RWPE2 (cell line): ENCODE measurements around the gene F2RL1.
"Not testable (repeated sequence)": the region's sequence is repeated elsewhere in the genome, so short reads cannot be mapped to it uniquely, and the experiment has no call there.

Experiments used
- ATAC-seq: fragments of 200-7000 bp; cut with Tn5 transposase; 3 replicates; pipeline ENCODE4 v1.9.1; 2021; ENCODE audit warnings: low read depth
- DNase-seq: peaks from one replicate; pipeline ENCODE4 v3.0.0-alpha.2; 2020; ENCODE audit warnings: low spot score
- H3K27ac ChIP-seq: fragments of 450-650 bp; 2 replicates; pipeline ENCODE4 v1.5.1; 2017; ENCODE audit warnings: mild to moderate bottlenecking; ENCODE audit not compliant: poor library complexity, severe bottlenecking
- H3K27me3 ChIP-seq: fragments of 250-450 bp; sonication (Bioruptor Pico); 2 replicates; pipeline ENCODE4 v1.5.1; 2021; ENCODE audit warnings: mild to moderate bottlenecking, moderate library complexity; ENCODE audit not compliant: insufficient read depth, poor library complexity, severe bottlenecking
- H3K36me3 ChIP-seq: fragments of 250-450 bp; sonication (Bioruptor Pico); 2 replicates; pipeline ENCODE4 v1.5.1; 2020; ENCODE audit warnings: low read depth, mild to moderate bottlenecking, moderate library complexity
- H3K4me1 ChIP-seq: fragments of 250-450 bp; sonication (Bioruptor Pico); 2 replicates; pipeline ENCODE4 v1.5.1; 2021; ENCODE audit warnings: mild to moderate bottlenecking, moderate library complexity; ENCODE audit not compliant: insufficient read depth, poor library complexity, severe bottlenecking
- H3K4me3 ChIP-seq: fragments of 250-450 bp; sonication (Bioruptor Pico); 2 replicates; pipeline ENCODE4 v1.5.1; 2021; ENCODE audit warnings: mild to moderate bottlenecking, moderate library complexity; ENCODE audit not compliant: severe bottlenecking
- H3K9me3 ChIP-seq: fragments of 250-450 bp; sonication (Bioruptor Pico); 2 replicates; pipeline ENCODE4 v1.5.1; 2021; ENCODE audit warnings: mild to moderate bottlenecking, moderate library complexity; ENCODE audit not compliant: severe bottlenecking
- CTCF ChIP-seq: fragments of 450-650 bp; IDR thresholded peaks from one replicate; pipeline ENCODE4 v1.5.1; 2017; ENCODE audit warnings: mild to moderate bottlenecking, moderate library complexity; ENCODE audit not compliant: poor library complexity, severe bottlenecking

The F2RL1 gene

GRCh38 chr5:76818844-76819831 lies at the start of gene F2RL1:
F2RL1 (plus strand) TSS chr5:76819030; CDS start chr5:76819183, 153 bp downstream.
- DNase-seq (peak; percentile 98), ATAC-seq (peak; percentile 81)
- peak within 1 kb of the TSS; percentile 84 for H3K4me3 ChIP-seq
- H3K4me1 ChIP-seq = peaks cover 35% of the 10 kb centered on the region
- no peaks in the 10 kb centered on the region for H3K27me3 ChIP-seq
- no peaks in the 10 kb centered on the region for H3K9me3 ChIP-seq
- H3K27ac ChIP-seq = peak within 1 kb of the TSS; percentile 81
- H3K36me3 ChIP-seq = peaks cover 3% of the 10 kb centered on the region; the same call in 1 of the 2 replicates
- TF ChIP-seq CTCF = no peak

- not testable (repeated sequence) for H3K4me3 ChIP-seq, H3K4me1 ChIP-seq, H3K9me3 ChIP-seq, H3K27ac ChIP-seq, DNase-seq, ATAC-seq, H3K36me3 ChIP-seq, H3K27me3 ChIP-seq
Measured at GRCh38 chr5:76771041-76771440, 47.8 kb upstream of the F2RL1 start.

- no peak for ATAC-seq
- no peak overlapping the region for H3K4me3 ChIP-seq
- no peaks in the 10 kb centered on the region for H3K27me3 ChIP-seq
- TF ChIP-seq CTCF = no peak
- H3K4me1 ChIP-seq = no peaks in the 10 kb centered on the region
- DNase-seq = no peak
- H3K36me3 ChIP-seq = no peaks in the 10 kb centered on the region
- H3K27ac ChIP-seq = no peak overlapping the region
- H3K9me3 ChIP-seq = no peaks in the 10 kb centered on the region
Measured at GRCh38 chr5:76771705-76772405, 47.0 kb upstream of the F2RL1 start.

GRCh38 chr5:76775921-76776320 lies 42.9 kb upstream of the F2RL1 start:
- no peak for TF ChIP-seq CTCF
- H3K27me3 ChIP-seq = no peaks in the 10 kb centered on the region
- DNase-seq = no peak
- no peak for ATAC-seq
- H3K4me3 ChIP-seq = no peak overlapping the region
- no peaks in the 10 kb centered on the region for H3K36me3 ChIP-seq
- no peak overlapping the region for H3K27ac ChIP-seq
- H3K9me3 ChIP-seq = no peaks in the 10 kb centered on the region
- H3K4me1 ChIP-seq = no peaks in the 10 kb centered on the region

GRCh38 chr5:76776391-76776790 lies 42.4 kb upstream of the F2RL1 start:
- TF ChIP-seq CTCF = no peak
- Histone ChIP-seq H3K36me3 (no peaks in the 10 kb centered on the region), H3K4me3 (no peak overlapping the region), H3K27ac (no peak overlapping the region), H3K9me3 (no peaks in the 10 kb centered on the region), H3K27me3 (no peaks in the 10 kb centered on the region), H3K4me1 (no peaks in the 10 kb centered on the region)
- no peak for DNase-seq
- ATAC-seq = no peak

- ATAC-seq, H3K36me3 ChIP-seq, DNase-seq, H3K4me3 ChIP-seq, H3K9me3 ChIP-seq, H3K4me1 ChIP-seq, H3K27ac ChIP-seq, H3K27me3 ChIP-seq: not testable (repeated sequence)
Measured at GRCh38 chr5:76780616-76781015, 38.2 kb upstream of the F2RL1 start.
